Common myeloid progenitor, CD34-positive (primary cell): ENCODE measurements around the gene FBF1.
A peak's percentile ranks its signal among the peaks of the same experiment; 100 is the strongest.
"Not testable (repeated sequence)": the region's sequence is repeated elsewhere in the genome, so short reads cannot be mapped to it uniquely, and the experiment has no call there.

Source experiments
- CTCF ChIA-PET: fragments of 350-600 bp; sonication (Branson Sonifier 250); formaldehyde crosslinking; loops from one replicate; lab custom pipeline; 2021; ENCODE audit warnings: antibody characterized with exemption; lab: Charles Lee
- POLR2A ChIA-PET: fragments of 350-600 bp; sonication (Branson Sonifier 250); formaldehyde crosslinking; loops from one replicate; lab custom pipeline; 2021; ENCODE audit warnings: antibody characterized with exemption; lab: Charles Lee
- DNase-seq, 3 donors: peaks; one replicate each; pipeline versions ENCODE4 v3.0.0 to v3.0.0-alpha.2; 2013
- H3K27ac ChIP-seq, 2 experiments: 1 replicate in 1 of 2; 2 replicates in 1 of 2; pipeline ENCODE4 v1.7.0; 2013; ENCODE audit warnings: inconsistent platforms in 2 of 2, low read length in 2 of 2, mild to moderate bottlenecking in 2 of 2, low read depth in 1 of 2, moderate library complexity in 1 of 2; ENCODE audit not compliant: severe bottlenecking in 2 of 2, insufficient read depth in 1 of 2, poor library complexity in 1 of 2
- H3K27me3 ChIP-seq, 5 experiments: replicated peaks in 2 of 5; 1 replicate in 3 of 5; 2 replicates in 2 of 5; pipeline versions ENCODE4 v1.6.1 to v1.7.0; 2013; ENCODE audit warnings: low read length in 4 of 5, mild to moderate bottlenecking in 2 of 5, moderate library complexity in 2 of 5, inconsistent platforms in 1 of 5; ENCODE audit not compliant: insufficient read depth in 5 of 5, control insufficient read depth in 4 of 5
- H3K36me3 ChIP-seq, 4 experiments: 1 replicate in 2 of 4; 2 replicates in 2 of 4; pipeline versions ENCODE4 v1.6.1 to v1.7.0; 2013; ENCODE audit warnings: low read length in 3 of 4, control low read depth in 1 of 4, mild to moderate bottlenecking in 1 of 4; ENCODE audit not compliant: control insufficient read depth in 4 of 4, insufficient read depth in 4 of 4
- H3K4me1 ChIP-seq, 4 experiments: 1 replicate in 3 of 4; 2 replicates in 1 of 4; pipeline versions ENCODE4 v1.6.1 to v1.7.1; 2013; ENCODE audit warnings: low read length in 3 of 4, mild to moderate bottlenecking in 3 of 4, control low read depth in 1 of 4, inconsistent platforms in 1 of 4, moderate library complexity in 1 of 4; ENCODE audit not compliant: control insufficient read depth in 4 of 4, insufficient read depth in 4 of 4; ENCODE audit errors: control extremely low read depth in 1 of 4
- H3K4me3 ChIP-seq, 7 experiments: 1 replicate in 4 of 7; 2 replicates in 3 of 7; pipeline versions ENCODE4 v1.5.1 to v1.7.0; 2013; ENCODE audit warnings: mild to moderate bottlenecking in 7 of 7, low read length in 6 of 7, moderate library complexity in 6 of 7, inconsistent platforms in 2 of 7, low read depth in 2 of 7, control low read depth in 1 of 7; ENCODE audit not compliant: insufficient read depth in 4 of 7, control insufficient read depth in 1 of 7; ENCODE audit errors: extremely low read depth in 1 of 7
- H3K9me3 ChIP-seq, 5 experiments: 1 replicate in 4 of 5; 2 replicates in 1 of 5; pipeline versions ENCODE4 v1.6.1 to v1.7.1; 2013; ENCODE audit warnings: low read length in 4 of 5, mild to moderate bottlenecking in 2 of 5, inconsistent platforms in 1 of 5, low read depth in 1 of 5, moderate library complexity in 1 of 5; ENCODE audit not compliant: control insufficient read depth in 4 of 5, insufficient read depth in 2 of 5; ENCODE audit errors: control extremely low read depth in 1 of 5
- WGBS: methylation state at CpG from one replicate; pipeline ENCODE4 v1.1.5; 2013; ENCODE audit not compliant: insufficient coverage; 5-methylcytosine and 5-hydroxymethylcytosine counted together

FBF1 gene

GRCh38 chr17:75970626-75971025, 29.8 kb upstream of the FBF1 start:
- H3K36me3 ChIP-seq, result peaks cover 5 to 16% (median 12%) of the 10 kb centered on the region in 4 experiments
- ChIA-PET POLR2A (interaction anchor here (0.5 kb wide), 1 partner anchor 647 kb away, joined by 3 read pairs; no protein-coding TSS in a partner anchor), CTCF (interaction anchor here (1.4 to 1.5 kb wide), 2 partner anchors 38 to 41 kb away, joined by 3 read pairs; no protein-coding TSS in a partner anchor)
- H3K4me1 ChIP-seq, result peaks cover 0 to 5% (median 0%) of the 10 kb centered on the region in 4 experiments
- H3K27ac ChIP-seq, result no peak overlapping the region
- no peak overlapping the region for H3K4me3 ChIP-seq
- H3K9me3 ChIP-seq, result no peaks in the 10 kb centered on the region
- H3K27me3 ChIP-seq, result no peaks in the 10 kb centered on the region
- 100% methylated on average over 1 of the region's 7 CpGs for WGBS
- no peak for DNase-seq

- 53% methylated on average over 2 of the region's 4 CpGs for WGBS
- Histone ChIP-seq H3K4me1 (peaks cover 0 to 5% (median 0%) of the 10 kb centered on the region in 4 experiments), H3K36me3 (peaks cover 5 to 16% (median 13%) of the 10 kb centered on the region in 4 experiments), H3K4me3 (no peak overlapping the region), H3K27ac (no peak overlapping the region), H3K27me3 (no peaks in the 10 kb centered on the region), H3K9me3 (no peaks in the 10 kb centered on the region)
- DNase-seq, result peak in 1 of 3 donors; percentile 23
- ChIA-PET POLR2A (interaction anchor here (0.5 kb wide), 1 partner anchor 646 kb away, joined by 3 read pairs; no protein-coding TSS in a partner anchor), CTCF (interaction anchor here (1.4 to 1.5 kb wide), 2 partner anchors 38 to 41 kb away, joined by 3 read pairs; no protein-coding TSS in a partner anchor)
These were observed 29.2 kb upstream of the FBF1 start for GRCh38 chr17:75970011-75970523.

GRCh38 chr17:75969044-75969443, 28.2 kb upstream of the FBF1 start:
- H3K27ac ChIP-seq, POLR2A ChIA-PET, H3K4me1 ChIP-seq, H3K4me3 ChIP-seq, H3K27me3 ChIP-seq, DNase-seq, H3K9me3 ChIP-seq: not testable (repeated sequence)
- CTCF ChIA-PET, result interaction anchor here (1.2 to 1.4 kb wide), 2 partner anchors 10 to 42 kb away, joined by 3 to 4 read pairs; partner anchors contain the start of genes ACOX1 and TEN1
- peaks cover 2 to 16% (median 13%) of the 10 kb centered on the region in 4 experiments for H3K36me3 ChIP-seq
- 100% methylated on average over 2 of the region's 10 CpGs for WGBS

GRCh38 chr17:75965468-75965867, 24.6 kb upstream of the FBF1 start:
- WGBS, result 96% methylated on average over 5 of the region's 6 CpGs
- POLR2A ChIA-PET, result interaction anchor here (0.7 kb wide), 1 partner anchor 10 kb away, joined by 3 read pairs; no protein-coding TSS in a partner anchor
- CTCF ChIA-PET, result interaction anchor here (1.2 to 1.6 kb wide), 2 partner anchors 11 to 12 kb away, joined by 3 to 4 read pairs; no protein-coding TSS in a partner anchor

GRCh38 chr17:75959839-75960511, 19.1 kb upstream of the FBF1 start:
- Histone ChIP-seq H3K27ac (no peak overlapping the region), H3K4me1 (peaks cover 0 to 3% (median 0%) of the 10 kb centered on the region in 4 experiments), H3K27me3 (no peaks in the 10 kb centered on the region), H3K36me3 (peaks cover 9 to 22% (median 15%) of the 10 kb centered on the region in 4 experiments), H3K9me3 (no peaks in the 10 kb centered on the region), H3K4me3 (no peak overlapping the region)
- CTCF ChIA-PET, result interaction anchor here (1.0 to 1.4 kb wide), 5 partner anchors 9 to 45 kb away, joined by 3 to 4 read pairs (median 4); no protein-coding TSS in a partner anchor
- WGBS, result 97% methylated on average over 9 of the region's 11 CpGs
- POLR2A ChIA-PET, result no interaction called here
- no peak for DNase-seq

More at GRCh38 chr17:75965468-75965867, 24.6 kb upstream of the FBF1 start:
- H3K4me3 ChIP-seq, result no peak overlapping the region
- H3K36me3 ChIP-seq, result peaks cover 0 to 8% (median 3%) of the 10 kb centered on the region in 4 experiments
- DNase-seq, result no peak
- peaks cover 0 to 5% (median 2%) of the 10 kb centered on the region in 4 experiments for H3K4me1 ChIP-seq
- H3K27me3 ChIP-seq, result no peaks in the 10 kb centered on the region
- no peaks in the 10 kb centered on the region for H3K9me3 ChIP-seq
- peak overlapping the region in 1 of 2 experiments; percentile 19 for H3K27ac ChIP-seq

GRCh38 chr17:75959051-75959838, 18.4 kb upstream of the FBF1 start:
- ChIA-PET CTCF (interaction anchor here (1.0 to 1.4 kb wide), 5 partner anchors 9 to 46 kb away, joined by 3 to 4 read pairs (median 4); no protein-coding TSS in a partner anchor), POLR2A (no interaction called here)
- no peak for DNase-seq
- Histone ChIP-seq H3K27ac (no peak overlapping the region), H3K27me3 (no peaks in the 10 kb centered on the region), H3K36me3 (peaks cover 9 to 22% (median 18%) of the 10 kb centered on the region in 4 experiments), H3K4me3 (no peak overlapping the region), H3K4me1 (peaks cover 0 to 3% (median 0%) of the 10 kb centered on the region in 4 experiments), H3K9me3 (no peaks in the 10 kb centered on the region)
- WGBS, result 92% methylated on average over 6 of the region's 8 CpGs
